ENCODE results near the gene LIFR. TPM values are rescaled to one million over a fixed set of nuclear protein-coding genes. Genes with fewer than 3 reads are reported as not detected.

LIFR gene
- total and polyA plus RNA-seq, 12 donors: 9.2 to 118 (median 59.0) TPM

- no peak for DNase-seq
- Histone ChIP-seq H3K36me3 (replicated peaks in 1 of 2) (no peaks in the 10 kb centered on the region), H3K27me3 (no peaks in the 10 kb centered on the region), H3K4me1 (replicated peaks in 1 of 2) (peaks cover 0 to 14% of the 10 kb centered on the region in 2 donors), H3K4me3 (no peak overlapping the region), H3K27ac (no peak overlapping the region), H3K9me3 (replicated peaks in 1 of 3) (no peaks in the 10 kb centered on the region)
- 80 to 85% (median 84%) methylated on average over 6 of the region's 6 CpGs for WGBS, 4 donors
- TF ChIP-seq CTCF (IDR thresholded peaks at IDR 0.05): no peak
- TF ChIP-seq POLR2A (IDR thresholded peaks at IDR 0.05): no peak
- intact Hi-C loops (cut with DNase I): no loop called here
Observed at GRCh38 chr5:38585816-38586215, 29.4 kb upstream of the LIFR start.

- no peak for DNase-seq
- Histone ChIP-seq H3K4me1 (replicated peaks in 1 of 2) (peaks cover 0 to 14% of the 10 kb centered on the region in 2 donors), H3K27me3 (no peaks in the 10 kb centered on the region), H3K27ac (no peak overlapping the region), H3K36me3 (replicated peaks in 1 of 2) (no peaks in the 10 kb centered on the region), H3K9me3 (replicated peaks in 1 of 3) (no peaks in the 10 kb centered on the region), H3K4me3 (no peak overlapping the region)
- WGBS, 4 donors: 79 to 89% (median 85%) methylated on average over 1 of the region's 1 CpG
- intact Hi-C loops (cut with DNase I): no loop called here
- TF ChIP-seq CTCF (IDR thresholded peaks at IDR 0.05): no peak
- no peak for TF ChIP-seq POLR2A (IDR thresholded peaks at IDR 0.05)
Observed at GRCh38 chr5:38583500-38583899, 27.1 kb upstream of the LIFR start.

GRCh38 chr5:38582975-38583319 is 26.5 kb upstream of the LIFR start:
- no peaks in the 10 kb centered on the region for H3K36me3 ChIP-seq (replicated peaks in 1 of 2)
- no peaks in the 10 kb centered on the region for H3K9me3 ChIP-seq (replicated peaks in 1 of 3)
- no peak for TF ChIP-seq POLR2A (IDR thresholded peaks at IDR 0.05)
- TF ChIP-seq CTCF (IDR thresholded peaks at IDR 0.05): no peak
- WGBS, 4 donors: 46 to 58% (median 51%) methylated on average over 5 of the region's 5 CpGs
- intact Hi-C loops (cut with DNase I): no loop called here
- no peak overlapping the region for H3K27ac ChIP-seq
- H3K4me3 ChIP-seq: peak overlapping the region in 1 of 4 donors; percentile 35
- H3K4me1 ChIP-seq (replicated peaks in 1 of 2): peaks cover 0 to 14% of the 10 kb centered on the region in 2 donors
- DNase-seq: no peak
- no peaks in the 10 kb centered on the region for H3K27me3 ChIP-seq

GRCh38 chr5:38582293-38582974 is 26.0 kb upstream of the LIFR start:
- no peaks in the 10 kb centered on the region for H3K9me3 ChIP-seq (replicated peaks in 1 of 3)
- TF ChIP-seq POLR2A (IDR thresholded peaks at IDR 0.05) (no peak), CTCF (IDR thresholded peaks at IDR 0.05) (no peak)
- H3K36me3 ChIP-seq (replicated peaks in 1 of 2): no peaks in the 10 kb centered on the region
- H3K27me3 ChIP-seq: no peaks in the 10 kb centered on the region
- no peak for DNase-seq
- H3K27ac ChIP-seq: no peak overlapping the region
- peaks cover 0 to 14% of the 10 kb centered on the region in 2 donors for H3K4me1 ChIP-seq (replicated peaks in 1 of 2)
- 33 to 44% (median 38%) methylated on average over 5 of the region's 5 CpGs for WGBS, 4 donors
- peak overlapping the region in 1 of 4 donors; percentile 35 for H3K4me3 ChIP-seq
- intact Hi-C loops (cut with DNase I): no loop called here
